ENCODE results near the gene ACKR1.

Gene ACKR1

GRCh38 chr1:159172614-159173291, 31.9 kb upstream of the ACKR1 start:
- TF ChIP-seq EZH2 (IDR thresholded peaks at IDR 0.05; ENCODE audit: borderline replicate concordance, low read depth, low read length, severe bottlenecking) (no peak), CTCF (IDR thresholded peaks at IDR 0.05; ENCODE audit: borderline replicate concordance, extremely low read depth, low read length, poor library complexity, severe bottlenecking) (no peak)
- no peak overlapping the region for H3K4me3 ChIP-seq (ENCODE audit: low read depth in 1 of 2, low read length in 2 of 2)
- H3K27me3 ChIP-seq (ENCODE audit: insufficient read depth, low read length, poor library complexity), result peaks cover 17% of the 10 kb centered on the region

GRCh38 chr1:159173320-159173719, 31.4 kb upstream of the ACKR1 start:
- H2AFZ ChIP-seq (ENCODE audit: low read depth, low read length), result no peak overlapping the region
- H3K4me2 ChIP-seq (ENCODE audit: insufficient read depth, low read length), result no peak overlapping the region
- H3K9me3 ChIP-seq (ENCODE audit: insufficient read depth, low read length, severe bottlenecking), result no peaks in the 10 kb centered on the region
- H3K4me1 ChIP-seq (ENCODE audit: insufficient read depth, low read length), result no peaks in the 10 kb centered on the region
- 0 out of 2 replicates have a peak, but pooled peaks cover 3% of the 10 kb centered on the region for H4K20me1 ChIP-seq (ENCODE audit: insufficient read depth, low read length)
- no peak for ATAC-seq (ENCODE audit: insufficient read depth, low read depth)
- DNase-seq, result no peak
- no peaks in the 10 kb centered on the region for H3K79me2 ChIP-seq (ENCODE audit: insufficient read depth, low read length)
- no peak overlapping the region for H3K9ac ChIP-seq (ENCODE audit: low read depth, low read length)
- H3K4me3 ChIP-seq (ENCODE audit: low read depth in 1 of 2, low read length in 2 of 2), result no peak overlapping the region
- no peaks in the 10 kb centered on the region for H3K36me3 ChIP-seq (ENCODE audit: insufficient read depth, low read length)
- TF ChIP-seq EZH2 (IDR thresholded peaks at IDR 0.05; ENCODE audit: borderline replicate concordance, low read depth, low read length, severe bottlenecking) (no peak), CTCF (IDR thresholded peaks at IDR 0.05; ENCODE audit: borderline replicate concordance, extremely low read depth, low read length, poor library complexity, severe bottlenecking) (no peak)
- peaks cover 12% of the 10 kb centered on the region for H3K27me3 ChIP-seq (ENCODE audit: insufficient read depth, low read length, poor library complexity)
- H3K27ac ChIP-seq (ENCODE audit: low read length), result no peak overlapping the region

More at GRCh38 chr1:159172614-159173291, 31.9 kb upstream of the ACKR1 start:
- no peak for ATAC-seq (ENCODE audit: insufficient read depth, low read depth)
- Histone ChIP-seq H3K79me2 (ENCODE audit: insufficient read depth, low read length) (no peaks in the 10 kb centered on the region), H3K9me3 (ENCODE audit: insufficient read depth, low read length, severe bottlenecking) (no peaks in the 10 kb centered on the region), H3K27ac (ENCODE audit: low read length) (no peak overlapping the region), H4K20me1 (ENCODE audit: insufficient read depth, low read length) (0 out of 2 replicates have a peak, but pooled peaks cover 3% of the 10 kb centered on the region), H2AFZ (ENCODE audit: low read depth, low read length) (no peak overlapping the region), H3K36me3 (ENCODE audit: insufficient read depth, low read length) (no peaks in the 10 kb centered on the region), H3K9ac (ENCODE audit: low read depth, low read length) (no peak overlapping the region), H3K4me1 (ENCODE audit: insufficient read depth, low read length) (no peaks in the 10 kb centered on the region), H3K4me2 (ENCODE audit: insufficient read depth, low read length) (no peak overlapping the region)
- no peak for DNase-seq

GRCh38 chr1:159175571-159175970, 29.1 kb upstream of the ACKR1 start:
- DNase-seq (no peak), ATAC-seq (ENCODE audit: insufficient read depth, low read depth) (no peak)
- TF ChIP-seq CTCF (IDR thresholded peaks at IDR 0.05; ENCODE audit: borderline replicate concordance, extremely low read depth, low read length, poor library complexity, severe bottlenecking) (no peak), EZH2 (IDR thresholded peaks at IDR 0.05; ENCODE audit: borderline replicate concordance, low read depth, low read length, severe bottlenecking) (no peak)
- Histone ChIP-seq H3K9me3 (ENCODE audit: insufficient read depth, low read length, severe bottlenecking) (no peaks in the 10 kb centered on the region), H3K4me3 (ENCODE audit: low read depth in 1 of 2, low read length in 2 of 2) (no peak overlapping the region), H3K9ac (ENCODE audit: low read depth, low read length) (no peak overlapping the region), H3K79me2 (ENCODE audit: insufficient read depth, low read length) (no peaks in the 10 kb centered on the region), H3K36me3 (ENCODE audit: insufficient read depth, low read length) (no peaks in the 10 kb centered on the region), H3K4me2 (ENCODE audit: insufficient read depth, low read length) (no peak overlapping the region), H4K20me1 (ENCODE audit: insufficient read depth, low read length) (no peaks in the 10 kb centered on the region), H3K27ac (ENCODE audit: low read length) (no peak overlapping the region), H3K27me3 (ENCODE audit: insufficient read depth, low read length, poor library complexity) (peaks cover 1% of the 10 kb centered on the region), H3K4me1 (ENCODE audit: insufficient read depth, low read length) (no peaks in the 10 kb centered on the region), H2AFZ (ENCODE audit: low read depth, low read length) (no peak overlapping the region)
